SW 1271 (cell line): ENCODE results near the gene C1orf210.

Source experiments
- DNase-seq, 2 experiments: peaks; one replicate each; lab custom pipeline; 2025; lab: John Stamatoyannopoulos, UW

The C1orf210 gene

GRCh38 chr1:43285269-43285990 is at the start of gene C1orf210:
C1orf210 (minus strand) TSS chr1:43285581; CDS start chr1:43283270, 2,311 bp downstream.
- DNase-seq: no peak

- DNase-seq: no peak
Observed at GRCh38 chr1:43334453-43335205, 49.2 kb upstream of the C1orf210 start.

GRCh38 chr1:43331688-43332087 is 46.3 kb upstream of the C1orf210 start:
- DNase-seq: no peak

GRCh38 chr1:43329995-43330751 is 44.8 kb upstream of the C1orf210 start:
- no peak for DNase-seq

GRCh38 chr1:43327549-43328292 is 42.3 kb upstream of the C1orf210 start:
- DNase-seq: no peak

- no peak for DNase-seq
Observed at GRCh38 chr1:43325381-43325780, 40.0 kb upstream of the C1orf210 start.

- no peak for DNase-seq
Observed at GRCh38 chr1:43324810-43325209, 39.4 kb upstream of the C1orf210 start.

GRCh38 chr1:43322506-43322905 is 37.1 kb upstream of the C1orf210 start:
- DNase-seq: no peak

GRCh38 chr1:43321331-43321891 is 36.0 kb upstream of the C1orf210 start:
- no peak for DNase-seq

- no peak for DNase-seq
Observed at GRCh38 chr1:43319766-43320165, 34.4 kb upstream of the C1orf210 start.

- no peak for DNase-seq
Observed at GRCh38 chr1:43319288-43319687, 33.9 kb upstream of the C1orf210 start.

GRCh38 chr1:43318831-43319230 is 33.5 kb upstream of the C1orf210 start:
- DNase-seq: no peak

- no peak for DNase-seq
Observed at GRCh38 chr1:43317817-43318471, 32.6 kb upstream of the C1orf210 start.

- no peak for DNase-seq
Observed at GRCh38 chr1:43316738-43317520, 31.5 kb upstream of the C1orf210 start.

- DNase-seq: no peak
Observed at GRCh38 chr1:43315963-43316737, 30.8 kb upstream of the C1orf210 start.

GRCh38 chr1:43315481-43315880 is 30.1 kb upstream of the C1orf210 start:
- no peak for DNase-seq

- no peak for DNase-seq
Observed at GRCh38 chr1:43314233-43314632, 28.9 kb upstream of the C1orf210 start.

- DNase-seq: no peak
Observed at GRCh38 chr1:43313771-43314170, 28.4 kb upstream of the C1orf210 start.
